ENCODE measurements around the gene FNDC10.
"Not testable (repeated sequence)": the region's sequence is repeated elsewhere in the genome, so short reads cannot be mapped to it uniquely, and the experiment has no call there.

FNDC10 gene

GRCh38 chr1:1599935-1600860 is at the start of gene FNDC10:
Gene FNDC10 (minus strand): TSS chr1:1600135. CDS start chr1:1600015, 120 bp downstream.
- DNase-seq (ENCODE audit: low read depth in 2 of 2) = no peak

- not testable (repeated sequence) for DNase-seq (ENCODE audit: low read depth in 2 of 2)
Measured at GRCh38 chr1:1648265-1648664, 48.3 kb upstream of the FNDC10 start.

GRCh38 chr1:1647567-1648241 is 47.8 kb upstream of the FNDC10 start:
- not testable (repeated sequence) for DNase-seq (ENCODE audit: low read depth in 2 of 2)

GRCh38 chr1:1646326-1646725 is 46.4 kb upstream of the FNDC10 start:
- not testable (repeated sequence) for DNase-seq (ENCODE audit: low read depth in 2 of 2)

GRCh38 chr1:1640711-1641461 is 41.0 kb upstream of the FNDC10 start:
- not testable (repeated sequence) for DNase-seq (ENCODE audit: low read depth in 2 of 2)

- not testable (repeated sequence) for DNase-seq (ENCODE audit: low read depth in 2 of 2)
Measured at GRCh38 chr1:1640081-1640480, 40.1 kb upstream of the FNDC10 start.

- not testable (repeated sequence) for DNase-seq (ENCODE audit: low read depth in 2 of 2)
Measured at GRCh38 chr1:1639368-1639767, 39.4 kb upstream of the FNDC10 start.

GRCh38 chr1:1638528-1638927 is 38.6 kb upstream of the FNDC10 start:
- not testable (repeated sequence) for DNase-seq (ENCODE audit: low read depth in 2 of 2)

- not testable (repeated sequence) for DNase-seq (ENCODE audit: low read depth in 2 of 2)
Measured at GRCh38 chr1:1637479-1637875, 37.5 kb upstream of the FNDC10 start.

- DNase-seq (ENCODE audit: low read depth in 2 of 2) = not testable (repeated sequence)
Measured at GRCh38 chr1:1636621-1637478, 36.9 kb upstream of the FNDC10 start.

GRCh38 chr1:1634613-1635012 is 34.7 kb upstream of the FNDC10 start:
- DNase-seq (ENCODE audit: low read depth in 2 of 2) = not testable (repeated sequence)

- not testable (repeated sequence) for DNase-seq (ENCODE audit: low read depth in 2 of 2)
Measured at GRCh38 chr1:1633409-1633808, 33.5 kb upstream of the FNDC10 start.

- DNase-seq (ENCODE audit: low read depth in 2 of 2) = no peak
Measured at GRCh38 chr1:1631782-1632420, 32.0 kb upstream of the FNDC10 start, which contains the start of gene MMP23B. Gene MMP23B (plus strand): TSS chr1:1632173. CDS start chr1:1632219, 46 bp downstream.

- DNase-seq (ENCODE audit: low read depth in 2 of 2) = no peak
Measured at GRCh38 chr1:1630965-1631781, 31.2 kb upstream of the FNDC10 start.

- DNase-seq (ENCODE audit: low read depth in 2 of 2) = peak; percentile 80 to 81
Measured at GRCh38 chr1:1630191-1630964, 30.4 kb upstream of the FNDC10 start.

GRCh38 chr1:1629430-1630190 is 29.7 kb upstream of the FNDC10 start:
- DNase-seq (ENCODE audit: low read depth in 2 of 2) = peak; percentile 30 to 40

GRCh38 chr1:1628754-1629429 is 29.0 kb upstream of the FNDC10 start:
- DNase-seq (ENCODE audit: low read depth in 2 of 2) = peak in 1 of 2 donors; percentile 40

Data from activated CD4-positive, alpha-beta T cell treated with anti-CD3 and anti-CD28 coated beads for 24 hours (primary cell).